GM12878 (cell line): ENCODE results near the gene FAM186B. TPM values are rescaled to one million over a fixed set of nuclear protein-coding genes. Genes with fewer than 3 reads are reported as not detected.

ENCODE experiments used
- ATAC-seq: fragments of 200-7000 bp; cut with Tn5 transposase; 3 replicates; pipeline ENCODE4 v1.9.1; 2020; ENCODE audit warnings: mild to moderate bottlenecking, moderate library complexity
- BruUV-seq: library from RNA; stranded (reverse); fragments of 400-500 nt; replicated peaks from 2 replicates; lab custom pipeline; 2021; lab: Mats Ljungman, UMichigan
- CTCF ChIA-PET: fragments of 300-600 bp; sonication (Branson Sonifier 250); formaldehyde crosslinking; extraction: SDS; loops from one replicate; lab custom pipeline; 2021; ENCODE audit warnings: inconsistent platforms; lab: Yijun Ruan, JAX
- POLR2A ChIA-PET: fragments of 350-600 bp; formaldehyde crosslinking; extraction: SDS; loops from one replicate; lab custom pipeline; 2021; ENCODE audit warnings: inconsistent platforms; lab: Charles Lee
- RAD21 ChIA-PET: fragments of 300-600 bp; sonication (Branson Sonifier 250); formaldehyde crosslinking; loops from one replicate; lab custom pipeline; 2023; ENCODE audit warnings: antibody characterized with exemption; ENCODE audit not compliant: unreplicated experiment; lab: Charles Lee
- SMC1A ChIA-PET: fragments of 300-600 bp; sonication (Branson Sonifier 250); formaldehyde crosslinking; loops from one replicate; lab custom pipeline; 2023; ENCODE audit not compliant: unreplicated experiment, uncharacterized antibody; lab: Charles Lee
- DNase-seq: peaks from one replicate; pipeline ENCODE4 v3.0.0-alpha.2; 2011; ENCODE audit warnings: low read depth, low spot score
- FAIRE-seq: peaks from 3 replicates; lab custom pipeline; 2011; peaks lifted over from hg19 to GRCh38; lab: Jason Lieb, UNC
- H2AFZ ChIP-seq: 2 replicates; pipeline ENCODE4 v1.6.0; 2011; ENCODE audit warnings: low read depth, low read length, control low read depth; ENCODE audit not compliant: control insufficient read depth
- H3K27ac ChIP-seq: 2 replicates; pipeline ENCODE4 v1.5.1; 2011; ENCODE audit warnings: control low read depth; ENCODE audit not compliant: control insufficient read depth, insufficient read depth
- H3K27me3 ChIP-seq, 2 experiments: replicated peaks in 1 of 2; 2 replicates each; pipeline versions ENCODE4 v1.6.0 to v1.6.1; 2011; ENCODE audit warnings: low read length in 1 of 2; ENCODE audit not compliant: control insufficient read depth in 2 of 2, insufficient read depth in 2 of 2
- H3K36me3 ChIP-seq, 2 experiments: 2 replicates each; pipeline ENCODE4 v1.5.1; 2011; ENCODE audit warnings: low read length in 1 of 2; ENCODE audit not compliant: control insufficient read depth in 2 of 2, insufficient read depth in 2 of 2
- H3K4me1 ChIP-seq: 2 replicates; pipeline ENCODE4 v1.6.1; 2011; ENCODE audit warnings: mild to moderate bottlenecking, low read length, moderate library complexity, mixed read lengths; ENCODE audit not compliant: control insufficient read depth, insufficient read depth
- H3K4me2 ChIP-seq: 2 replicates; pipeline ENCODE4 v1.6.0; 2011; ENCODE audit warnings: control low read depth; ENCODE audit not compliant: control insufficient read depth, insufficient read depth
- H3K4me3 ChIP-seq: fragments of 200-600 bp; sonication (generic); 2 replicates; pipeline ENCODE4 v1.5.1; 2016
- H3K79me2 ChIP-seq: 2 replicates; pipeline ENCODE4 v1.6.0; 2011; ENCODE audit warnings: low read length; ENCODE audit not compliant: control insufficient read depth, insufficient read depth
- H3K9ac ChIP-seq: 2 replicates; pipeline ENCODE4 v1.8.0; 2011; ENCODE audit warnings: low read length, control low read depth, mixed read lengths; ENCODE audit not compliant: control insufficient read depth, insufficient read depth
- H3K9me3 ChIP-seq: replicated peaks from 3 replicates; pipeline ENCODE4 v1.5.1; 2011; ENCODE audit warnings: mild to moderate bottlenecking, low read length; ENCODE audit not compliant: control insufficient read depth, insufficient read depth
- H4K20me1 ChIP-seq: 2 replicates; pipeline ENCODE4 v1.6.0; 2011; ENCODE audit not compliant: control insufficient read depth, insufficient read depth
- CHD2 ChIP-seq: IDR thresholded peaks from 2 replicates; pipeline ENCODE4 v1.6.1; 2011; ENCODE audit warnings: low read depth, low read length, improper control_type of control experiment, borderline replicate concordance
- CTCF ChIP-seq, 3 experiments: IDR thresholded peaks in 2 of 3; conservative IDR thresholded peaks in 1 of 3; 2 replicates each; pipeline ENCODE4 v1.5.1; 2011; ENCODE audit warnings: low read depth in 3 of 3, low read length in 3 of 3, mild to moderate bottlenecking in 3 of 3, control low read depth in 2 of 3, moderate library complexity in 2 of 3, inconsistent platforms in 1 of 3, mixed read lengths in 1 of 3; ENCODE audit not compliant: control insufficient read depth in 2 of 3, insufficient read depth in 1 of 3; ENCODE audit errors: extremely low read depth in 1 of 3
- HSF1 ChIP-seq: fragments of 150-350 bp; IDR thresholded peaks from 2 replicates; pipeline ENCODE4 v1.6.1; 2014; ENCODE audit warnings: mild to moderate bottlenecking, low read depth, low read length
- MXI1 ChIP-seq: fragments of 150-350 bp; IDR thresholded peaks from 2 replicates; pipeline ENCODE4 v1.6.1; 2011; ENCODE audit warnings: low read depth, mild to moderate bottlenecking, inconsistent platforms, low read length, improper control_type of control experiment
- NR2F1 ChIP-seq: fragments of 450-650 bp; conservative IDR thresholded peaks from 2 replicates; pipeline ENCODE4 v1.6.1; 2017; ENCODE audit warnings: mild to moderate bottlenecking
- POLR2A ChIP-seq: IDR thresholded peaks from 2 replicates; pipeline ENCODE4 v1.6.1; 2011; ENCODE audit warnings: low read depth, mild to moderate bottlenecking, low read length
- RAD21 ChIP-seq: IDR thresholded peaks from 2 replicates; pipeline ENCODE4 v1.6.1; 2011; ENCODE audit warnings: mild to moderate bottlenecking, low read depth, low read length, moderate library complexity; ENCODE audit not compliant: insufficient read depth
- SMC3 ChIP-seq: IDR thresholded peaks from 2 replicates; pipeline ENCODE4 v1.6.1; 2011; ENCODE audit warnings: low read length, improper control_type of control experiment, borderline replicate concordance
- TBL1XR1 ChIP-seq: IDR thresholded peaks from 2 replicates; pipeline ENCODE4 v1.6.1; 2012; ENCODE audit warnings: low read depth, low read length, improper control_type of control experiment
- WGBS: methylation state at CpG from one replicate; pipeline ENCODE4 v1.1.6; 2016; ENCODE audit warnings: low lambda C conversion rate; ENCODE audit not compliant: insufficient replicate concordance, insufficient coverage; ENCODE audit errors: missing lambda C conversion rate; 5-methylcytosine and 5-hydroxymethylcytosine counted together
- in situ Hi-C: fragments of 300-500 bp; cut with MboI; formaldehyde crosslinking; loops from 9 replicates; pipeline ENCODE4 v1.14.3; 2018; ENCODE audit warnings: mixed read lengths
- intact Hi-C: fragments of 100-400 bp; cut with micrococcal nuclease; formaldehyde crosslinking; loops from one replicate; pipeline ENCODE4 v1.14.2; 2022; ENCODE audit not compliant: unreplicated experiment
- polyA plus RNA-seq, 11 experiments: library from polyadenylated mRNA; depleted of rRNA in 4 of 11; unstranded in 6 of 11; stranded (reverse) in 5 of 11; fragments of >200 nt; fragmentation: Nextera tagmentation in 4 of 11; fragmentation: Illumina TruSeq in 1 of 11; extraction: Ambion mirVana in 4 of 11; extraction: Trizol in 1 of 11; gene quantifications; 1 replicate in 1 of 11; 2 replicates in 10 of 11; pipeline versions ENCODE4 v1.2.1 to v1.2.3, GENCODE V29; 2011 to 2016; ENCODE audit warnings: inconsistent platforms in 2 of 11, missing spikeins in 2 of 11, low read depth in 1 of 11
- total RNA-seq, 4 experiments: library from RNA; depleted of rRNA in 3 of 4; stranded (reverse); fragments of >200 nt in 3 of 4; fragmentation: Illumina TruSeq in 1 of 4; extraction: Trizol in 1 of 4; gene quantifications; 2 replicates each; pipeline versions ENCODE4 v1.2.1 to v1.2.3, GENCODE V29; 2013 to 2021

Gene FAM186B
- total and polyA plus RNA-seq, 10 of the 15 experiments (the other 5 are each of a cell fraction or from before 2014, with no cell fraction given): 0.13 to 0.79 (median 0.51) TPM

GRCh38 chr12:49554266-49554665 lies 51.2 kb downstream of the FAM186B start:
- CTCF ChIA-PET: interaction anchor here (0.8 to 6.5 kb wide), 19 partner anchors 10 to 287 kb away, joined by 3 to 67 read pairs (median 4); partner anchors contain the start of genes MCRS1 and PRPF40B
- SMC1A ChIA-PET: interaction anchor here (0.6 to 2.8 kb wide), 8 partner anchors 17 to 196 kb away, joined by 3 to 18 read pairs (median 3); partner anchors contain the start of gene PRPF40B
- no TSS peak for BruUV-seq
- no peak for DNase-seq
- H3K4me3 ChIP-seq: no peak overlapping the region
- H3K36me3 ChIP-seq: peaks cover 9 to 11% of the 10 kb centered on the region in 2 experiments
- TF ChIP-seq POLR2A: peak; percentile 35; the same call in 1 of the 2 replicates
- no peak for TF ChIP-seq MXI1
- no peaks in the 10 kb centered on the region for H4K20me1 ChIP-seq
- in situ Hi-C loops: no loop called here
- H3K9ac ChIP-seq: no peak overlapping the region
- no peaks in the 10 kb centered on the region for H3K9me3 ChIP-seq
- FAIRE-seq: no peak
- peaks cover 0 to 2% of the 10 kb centered on the region in 2 experiments; a peak in 2 of 4 replicates for H3K27me3 ChIP-seq
- RAD21 ChIA-PET: interaction anchor here (1.0 to 3.0 kb wide), 5 partner anchors 27 to 196 kb away, joined by 3 to 25 read pairs (median 4); no protein-coding TSS in a partner anchor
- no peak overlapping the region for H2AFZ ChIP-seq
- no peaks in the 10 kb centered on the region for H3K4me1 ChIP-seq
- intact Hi-C loops: no loop called here
- no peak overlapping the region for H3K4me2 ChIP-seq
- no peak overlapping the region for H3K27ac ChIP-seq
- no peak for ATAC-seq
- H3K79me2 ChIP-seq: no peaks in the 10 kb centered on the region
- POLR2A ChIA-PET: no interaction called here
- WGBS: 87% methylated on average over 15 of the region's 15 CpGs

GRCh38 chr12:49553512-49554088 lies 51.8 kb downstream of the FAM186B start:
- peak; percentile 62 for FAIRE-seq
- TF ChIP-seq RAD21: peak; percentile 73
- TF ChIP-seq CHD2: no peak
- no peak for TF ChIP-seq TBL1XR1
- peak; percentile 76 for TF ChIP-seq SMC3
- TF ChIP-seq HSF1: peak; percentile 58; the same call in 1 of the 2 replicates
- TF ChIP-seq CTCF (IDR thresholded peaks at IDR 0.05 in 2 of 3, conservative IDR thresholded peaks at IDR 0.05 in 1 of 3; ENCODE audit: control insufficient read depth in 2 of 3, extremely low read depth in 1 of 3, insufficient read depth in 1 of 3, low read depth in 3 of 3, low read length in 3 of 3): peak; percentile 57 to 89 (median 58); a peak in 5 of 6 replicates
- TF ChIP-seq NR2F1: 0 out of 2 replicates have a peak, but pooled peaks have one; percentile 18
- ATAC-seq: peak; percentile 79
- no peaks in the 10 kb centered on the region for H3K4me1 ChIP-seq
- peaks cover 0 to 6% of the 10 kb centered on the region in 2 experiments; a peak in 2 of 4 replicates for H3K27me3 ChIP-seq
- H3K4me2 ChIP-seq: no peak overlapping the region
- 50% methylated on average over 2 of the region's 2 CpGs for WGBS
- no TSS peak for BruUV-seq
- H3K36me3 ChIP-seq: peaks cover 5 to 7% of the 10 kb centered on the region in 2 experiments
- H3K27ac ChIP-seq: no peak overlapping the region
- H4K20me1 ChIP-seq: no peaks in the 10 kb centered on the region
- H3K9me3 ChIP-seq: no peaks in the 10 kb centered on the region
- no peak overlapping the region for H3K9ac ChIP-seq
- intact Hi-C loops (no loop called here), in situ Hi-C loops (no loop called here)
- ChIA-PET RAD21 (interaction anchor here (1.0 to 3.0 kb wide), 7 partner anchors 12 to 195 kb away, joined by 3 to 25 read pairs (median 4); no protein-coding TSS in a partner anchor), POLR2A (no interaction called here), CTCF (interaction anchor here (0.7 to 6.5 kb wide), 22 partner anchors 10 to 287 kb away, joined by 3 to 67 read pairs (median 4); partner anchors contain the start of gene PRPF40B), SMC1A (interaction anchor here (0.7 to 2.8 kb wide), 8 partner anchors 17 to 195 kb away, joined by 3 to 18 read pairs (median 4); partner anchors contain the start of gene PRPF40B)
- DNase-seq: no peak
- no peak overlapping the region for H3K4me3 ChIP-seq
- no peaks in the 10 kb centered on the region for H3K79me2 ChIP-seq
- no peak overlapping the region for H2AFZ ChIP-seq
